Embryonic facial prominence (tissue), 1 donor: ENCODE measurements around the gene DNM1L.

Source experiments
- DNase-seq: peaks from one replicate; pipeline ENCODE4 v3.0.0-alpha.2; 2016; ENCODE audit errors: extremely low spot score

Gene DNM1L

GRCh38 chr12:32679091-32679919 lies at the start of gene DNM1L:
Gene DNM1L, plus strand, starts transcription at chr12:32679301. Its CDS starts 63 bp downstream, at chr12:32679364.
- DNase-seq, result peak; percentile 94

- DNase-seq, result no peak
Observed at GRCh38 chr12:32641287-32641901, 37.7 kb upstream of the DNM1L start.

GRCh38 chr12:32644431-32644830 lies 34.7 kb upstream of the DNM1L start:
- DNase-seq, result no peak

DNA sequence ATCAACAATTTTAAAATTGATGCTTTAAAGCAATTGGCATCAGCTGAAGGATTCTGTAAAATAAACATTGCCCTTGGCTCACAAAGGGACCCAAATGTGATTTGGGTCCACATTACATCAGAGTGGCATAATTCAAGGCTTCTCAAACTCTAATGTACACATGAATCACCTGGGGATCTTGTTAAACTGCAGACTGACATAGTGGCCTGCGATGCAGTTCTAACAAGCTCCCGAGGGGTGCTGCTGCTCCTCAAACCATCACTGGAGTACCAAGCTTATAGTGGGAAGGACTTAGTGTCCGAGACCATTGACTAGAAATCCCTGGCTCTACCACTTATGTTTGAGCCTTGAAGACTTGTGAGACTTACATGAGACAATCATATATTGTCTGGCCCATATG lies 31.8 kb upstream of the DNM1L start:
- DNase-seq, result no peak

DNA sequence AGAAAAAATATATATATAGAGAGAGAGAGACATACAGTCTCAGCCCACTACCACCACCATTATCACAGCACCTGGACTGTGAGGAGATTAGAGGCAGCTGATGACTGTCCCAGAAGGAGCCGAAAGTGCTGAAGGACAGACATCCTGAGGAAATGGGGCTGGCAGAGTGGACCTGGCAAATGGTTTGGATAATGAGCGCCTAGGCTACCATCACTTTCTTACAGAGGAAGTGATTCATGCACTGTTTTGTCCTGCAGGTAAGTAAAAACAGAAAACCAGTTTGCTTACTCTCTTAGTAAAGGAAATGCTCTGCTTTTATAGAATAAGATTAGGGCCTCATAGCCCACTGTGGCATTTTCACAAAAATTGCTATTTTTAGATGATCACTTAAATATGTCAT lies 28.6 kb upstream of the DNM1L start:
- no peak for DNase-seq

DNA sequence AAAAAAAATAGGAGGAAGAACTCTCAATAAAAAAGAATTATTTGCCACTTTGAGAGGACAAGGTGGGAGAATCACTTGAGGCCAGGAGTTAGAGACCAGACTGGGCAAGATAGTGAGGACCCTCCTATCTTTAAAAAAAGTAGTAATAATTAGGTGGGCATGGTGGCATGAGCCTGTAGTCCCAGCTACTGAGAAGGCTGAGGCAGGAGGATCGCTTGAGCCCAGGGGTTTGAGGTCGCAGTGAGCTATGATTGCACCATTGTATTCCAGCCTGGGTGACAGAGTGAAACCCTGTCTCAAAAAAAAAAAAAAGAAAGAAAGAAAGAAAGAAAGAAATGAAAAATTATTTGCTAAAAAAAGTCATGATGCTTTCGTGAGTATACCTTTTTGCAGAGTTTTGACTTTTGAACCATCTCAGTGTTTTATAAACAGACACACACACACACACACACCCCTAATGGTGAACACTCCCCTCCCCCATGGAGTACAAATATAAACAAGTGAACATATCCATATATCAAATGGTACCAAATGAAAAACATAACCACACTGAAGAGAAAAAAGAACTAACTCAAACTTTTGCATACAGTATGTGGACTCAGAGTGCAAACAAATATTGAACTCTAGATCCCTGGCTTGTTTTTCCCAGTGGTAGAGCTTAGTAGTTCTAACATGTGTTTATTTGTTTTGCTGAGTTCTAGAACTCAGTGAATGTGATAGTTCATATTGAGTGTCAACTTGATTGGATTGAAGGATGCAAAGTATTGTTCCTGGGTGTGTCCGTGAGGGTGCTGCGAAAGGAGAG lies 27.7 kb upstream of the DNM1L start:
- no peak for DNase-seq

DNA sequence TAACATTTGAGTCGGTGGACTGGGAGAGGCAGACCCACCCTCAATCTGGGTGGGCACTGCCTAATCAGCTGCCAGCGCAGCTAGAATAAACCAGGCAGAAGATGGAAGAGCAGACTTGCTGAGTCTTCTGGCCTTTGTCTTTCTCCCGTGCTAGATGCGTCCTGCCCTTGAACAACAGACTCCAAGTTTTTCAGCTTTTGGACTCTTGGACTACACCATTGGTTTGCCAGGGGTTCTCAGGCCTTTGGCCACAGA lies 27.2 kb upstream of the DNM1L start:
- no peak for DNase-seq

GRCh38 chr12:32659908-32660440 lies 19.1 kb upstream of the DNM1L start:
- no peak for DNase-seq

DNA sequence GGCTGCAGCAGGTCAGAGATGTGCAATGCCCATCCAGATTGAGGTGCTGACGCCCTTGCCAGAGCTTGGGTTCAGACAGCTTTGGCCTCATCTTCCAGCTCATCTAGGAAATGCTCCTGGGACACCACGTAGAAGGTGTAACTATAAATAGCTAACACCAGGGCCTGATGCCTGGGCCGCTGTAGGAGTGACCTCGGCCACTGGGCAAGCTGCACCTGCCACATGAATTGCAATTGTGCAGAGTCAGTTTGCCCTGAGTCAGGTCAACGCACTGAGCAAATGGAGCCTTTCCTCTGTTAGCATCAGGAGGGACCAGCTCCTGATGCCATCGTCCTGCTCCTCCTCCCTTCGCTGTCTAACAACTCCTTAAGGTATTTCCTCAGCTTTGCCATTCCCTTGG lies 17.4 kb upstream of the DNM1L start:
- no peak for DNase-seq

- DNase-seq, result no peak
Observed at GRCh38 chr12:32662665-32663064, 16.4 kb upstream of the DNM1L start.

DNA sequence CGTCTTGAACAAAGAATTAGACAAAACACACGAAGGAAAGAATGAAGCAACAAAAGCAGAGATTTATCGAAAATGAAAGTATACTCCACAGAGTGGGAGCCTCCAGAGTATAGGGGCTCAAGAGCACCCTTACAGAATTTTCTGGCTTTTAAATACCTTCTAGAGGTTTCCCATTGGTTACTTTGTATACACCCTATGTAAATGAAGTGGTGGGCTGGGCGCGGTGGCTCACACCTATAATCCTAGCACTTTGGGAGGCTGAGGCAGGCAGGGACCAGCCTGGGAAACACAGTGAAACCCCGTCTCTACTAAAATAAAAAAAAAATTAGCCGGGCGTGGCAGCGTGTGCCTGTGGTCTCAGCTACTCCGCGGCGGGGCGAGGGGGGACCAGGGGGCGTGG lies 13.1 kb upstream of the DNM1L start:
- no peak for DNase-seq

DNA sequence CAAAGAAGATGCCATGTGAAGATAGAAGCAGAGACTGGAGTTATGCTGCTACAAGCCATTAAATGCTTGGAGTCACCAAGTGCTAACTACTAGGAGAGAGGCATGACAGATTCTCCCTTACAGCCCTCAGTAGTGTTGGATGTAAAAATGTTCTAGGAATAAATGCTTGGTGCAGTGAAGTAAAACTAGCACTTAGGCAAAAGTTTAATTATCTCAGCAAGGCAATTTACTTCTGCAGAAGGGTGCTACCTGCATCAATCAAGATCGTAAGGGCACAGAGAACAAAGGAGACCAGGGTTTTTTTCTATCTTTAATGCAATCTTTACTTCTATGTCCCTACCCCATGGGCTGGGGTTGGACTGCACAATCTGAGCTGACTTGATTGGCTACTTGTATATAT lies 9.5 kb upstream of the DNM1L start:
- no peak for DNase-seq

GRCh38 chr12:32671930-32672780 lies 6.9 kb upstream of the DNM1L start:
- peak; percentile 56 for DNase-seq

DNA sequence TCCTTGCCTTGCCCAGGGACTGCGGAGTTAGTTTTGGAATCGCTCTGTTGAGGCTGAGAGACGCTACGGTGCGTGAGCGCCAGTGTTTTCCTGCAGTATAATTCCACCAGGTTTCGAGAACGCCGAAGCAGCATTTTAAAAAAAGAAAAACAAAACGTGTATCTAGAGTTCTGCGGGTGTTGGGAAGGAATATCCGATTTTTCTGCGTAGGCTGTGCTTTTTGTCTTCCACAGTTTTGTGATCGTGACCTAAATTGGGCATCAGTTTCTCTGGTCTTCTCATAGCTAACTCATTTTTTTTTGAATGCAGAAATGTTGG lies 778 bp downstream of the DNM1L start:
- no peak for DNase-seq

DNA sequence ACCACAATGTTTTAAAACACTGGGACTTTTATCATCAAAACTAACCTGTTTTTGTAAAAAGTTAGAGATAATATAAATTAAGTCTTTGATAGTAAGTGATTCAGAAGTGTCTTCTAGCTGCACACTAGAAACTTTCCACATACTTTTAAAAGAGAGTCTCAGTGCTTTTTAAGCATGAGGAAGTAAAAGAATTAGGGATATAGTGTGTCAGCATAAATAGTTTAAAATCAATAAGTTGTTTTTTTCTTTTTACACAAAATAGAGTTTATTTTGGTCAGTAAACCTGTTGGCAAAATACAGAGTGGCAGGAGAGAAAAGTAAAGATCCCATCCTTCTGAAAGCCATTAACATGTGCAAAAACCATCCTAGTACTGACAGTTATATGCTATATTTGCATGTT lies 1.7 kb downstream of the DNM1L start:
- DNase-seq, result no peak

DNA sequence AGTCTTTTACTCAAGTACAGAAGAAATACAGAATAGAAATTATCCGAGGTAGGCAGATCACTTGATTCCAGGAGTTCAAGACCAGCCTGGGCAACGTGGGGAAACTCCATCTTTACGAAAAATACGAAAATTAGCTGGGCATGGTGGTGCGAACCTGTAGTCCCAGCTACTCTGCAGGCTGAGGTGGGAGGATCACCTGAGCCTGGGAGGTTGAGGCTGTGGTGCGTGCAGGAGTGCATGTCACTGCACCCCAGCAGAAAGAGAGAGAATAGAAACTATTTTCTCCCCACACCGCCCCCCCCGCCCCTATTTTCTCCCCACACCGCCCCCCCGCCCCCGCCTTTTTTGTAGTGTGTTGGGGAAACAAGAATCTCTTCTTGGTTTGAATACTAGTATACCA lies 2.2 kb downstream of the DNM1L start:
- no peak for DNase-seq

DNA sequence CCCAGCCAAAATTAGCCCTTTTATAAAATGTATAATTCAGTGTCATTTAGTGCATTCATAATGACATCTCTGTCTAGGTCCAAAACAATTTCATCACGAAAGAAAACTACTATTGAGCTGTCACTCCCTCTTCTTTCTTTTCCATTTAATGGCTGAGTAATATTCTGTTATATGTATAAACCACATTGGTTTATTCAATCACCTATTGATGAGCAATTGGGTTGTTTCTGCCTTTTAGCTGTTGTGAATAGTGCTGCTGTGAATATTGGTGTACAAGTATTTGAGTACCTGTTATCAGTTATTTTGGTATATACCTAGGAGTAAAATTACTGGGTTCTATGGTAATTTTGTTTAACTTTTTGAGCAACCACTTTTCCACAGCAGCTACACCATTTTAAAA lies 7.2 kb downstream of the DNM1L start:
- no peak for DNase-seq

GRCh38 chr12:32688786-32689185 lies 9.7 kb downstream of the DNM1L start:
- no peak for DNase-seq

- no peak for DNase-seq
Observed at GRCh38 chr12:32690927-32691326, 11.8 kb downstream of the DNM1L start.

- no peak for DNase-seq
Observed at GRCh38 chr12:32692358-32692757, 13.3 kb downstream of the DNM1L start.

DNA sequence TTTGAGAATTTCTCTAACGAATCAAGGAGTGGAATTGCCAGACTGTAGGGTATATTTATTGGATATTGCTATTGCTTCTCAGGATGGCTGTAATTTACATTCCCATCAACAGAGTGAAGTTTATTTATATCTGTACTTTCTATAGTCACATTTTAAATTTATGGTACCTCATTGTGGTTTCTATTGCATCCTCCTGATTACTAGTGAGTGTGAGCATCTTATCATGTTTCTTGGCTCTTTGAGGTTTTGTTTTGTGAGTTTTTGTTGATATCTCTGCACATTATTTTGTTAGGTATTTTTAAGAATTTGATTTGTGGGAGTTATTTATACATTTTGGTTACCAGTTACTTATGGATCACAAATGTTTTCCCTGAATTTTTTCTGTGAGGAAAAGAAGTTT lies 13.9 kb downstream of the DNM1L start:
- no peak for DNase-seq

DNA sequence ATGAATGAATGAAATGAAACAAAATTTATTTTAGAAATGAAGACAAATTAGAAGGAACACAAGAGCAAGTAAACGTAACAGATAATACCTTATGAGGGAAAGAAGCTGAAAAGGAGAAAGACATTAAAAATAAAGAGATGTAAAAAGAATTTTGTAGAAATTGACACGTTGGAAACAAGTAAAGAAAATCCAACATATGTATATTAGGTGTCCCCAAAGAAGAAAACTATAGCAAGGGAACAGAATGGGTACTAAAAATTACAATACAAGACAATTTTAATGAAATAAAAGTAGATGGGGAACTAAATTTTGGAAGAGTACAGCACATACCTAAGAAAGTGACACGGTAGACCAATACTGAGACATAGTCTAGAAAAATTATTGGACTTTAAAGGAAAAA lies 16.7 kb downstream of the DNM1L start:
- DNase-seq, result no peak
